ENCODE measurements around the gene RAB19.
"Not testable (repeated sequence)": the region's sequence is repeated elsewhere in the genome, so short reads cannot be mapped to it uniquely, and the experiment has no call there.

The RAB19 gene

GRCh38 chr7:140453785-140454656, 50.2 kb downstream of the RAB19 start:
- DNase-seq: not testable (repeated sequence)

- DNase-seq: no peak
Observed at GRCh38 chr7:140454657-140455015, 50.8 kb downstream of the RAB19 start.

GRCh38 chr7:140455743-140456142, 51.9 kb downstream of the RAB19 start:
- no peak for DNase-seq

- no peak for DNase-seq
Observed at GRCh38 chr7:140456551-140457051, 52.7 kb downstream of the RAB19 start.

- DNase-seq: no peak
Observed at GRCh38 chr7:140458201-140458600, 54.3 kb downstream of the RAB19 start.

- no peak for DNase-seq
Observed at GRCh38 chr7:140458916-140459315, 55.1 kb downstream of the RAB19 start.

GRCh38 chr7:140463111-140463510, 59.3 kb downstream of the RAB19 start:
- no peak for DNase-seq

- peak; percentile 39 for DNase-seq
Observed at GRCh38 chr7:140475747-140476333, 72.0 kb downstream of the RAB19 start.

- DNase-seq: no peak
Observed at GRCh38 chr7:140476698-140477261, 72.9 kb downstream of the RAB19 start.

All from stimulated activated CD4-positive, alpha-beta T cell treated with anti-CD3 and anti-CD28 coated beads, Interleukin-4, amount 100 ng/mL, for 1 hour (primary cell).